HUDEP-2 (cell line): Measurements from ENCODE around the gene SPPL2B.
"Not testable (repeated sequence)": the region's sequence is repeated elsewhere in the genome, so short reads cannot be mapped to it uniquely, and the experiment has no call there.

ENCODE experiments used
- DNase-seq, 76 experiments: peaks; one replicate each; lab custom pipeline; 2025; ENCODE audit not compliant: unreplicated experiment in 76 of 76; lab: John Stamatoyannopoulos, UW

SPPL2B gene

DNA sequence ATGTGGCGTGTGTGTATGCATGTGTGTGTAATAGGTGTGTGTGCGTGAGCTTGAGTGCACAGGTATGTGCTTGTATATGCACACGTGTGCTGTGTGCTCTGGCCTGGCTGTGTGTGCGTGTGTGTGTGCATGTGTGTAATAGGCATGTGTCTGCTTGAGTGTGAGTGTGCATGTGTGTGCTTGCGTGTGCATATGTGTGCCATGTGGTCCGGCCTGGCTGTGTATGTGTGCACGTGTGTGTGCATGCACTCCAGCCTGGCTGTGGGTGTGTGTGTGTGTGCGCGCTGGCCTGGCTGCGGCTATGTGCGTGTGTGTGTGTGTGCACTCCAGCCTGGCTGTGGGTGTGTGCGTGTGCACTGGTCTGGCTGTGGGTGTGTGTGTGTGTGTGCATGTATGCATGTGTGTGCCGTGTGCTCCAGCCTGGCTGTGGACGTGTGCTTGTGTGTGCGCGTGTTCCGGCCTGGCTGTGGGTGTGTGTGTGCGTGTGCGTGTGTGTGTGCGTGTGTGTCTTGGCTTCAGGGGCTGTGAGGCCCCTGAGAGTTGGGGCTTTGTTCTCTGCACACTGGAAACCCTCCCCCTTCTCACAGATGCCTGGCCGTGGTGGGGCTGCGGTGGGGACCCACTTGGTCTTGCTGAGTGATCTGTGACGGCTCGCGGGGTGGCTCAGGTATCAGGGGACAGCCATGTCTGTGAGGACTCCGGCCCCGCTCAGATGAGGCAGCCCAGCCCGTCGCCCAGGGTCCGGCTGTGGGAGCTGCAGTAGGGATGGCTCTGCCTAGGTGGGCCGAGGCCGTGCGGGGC lies 8.2 kb downstream of the SPPL2B start:
- no peak for DNase-seq

GRCh38 chr19:2337329-2337707 lies 8.8 kb downstream of the SPPL2B start:
- peak in 2 of 76 experiments; percentile 15 to 17 for DNase-seq

DNA sequence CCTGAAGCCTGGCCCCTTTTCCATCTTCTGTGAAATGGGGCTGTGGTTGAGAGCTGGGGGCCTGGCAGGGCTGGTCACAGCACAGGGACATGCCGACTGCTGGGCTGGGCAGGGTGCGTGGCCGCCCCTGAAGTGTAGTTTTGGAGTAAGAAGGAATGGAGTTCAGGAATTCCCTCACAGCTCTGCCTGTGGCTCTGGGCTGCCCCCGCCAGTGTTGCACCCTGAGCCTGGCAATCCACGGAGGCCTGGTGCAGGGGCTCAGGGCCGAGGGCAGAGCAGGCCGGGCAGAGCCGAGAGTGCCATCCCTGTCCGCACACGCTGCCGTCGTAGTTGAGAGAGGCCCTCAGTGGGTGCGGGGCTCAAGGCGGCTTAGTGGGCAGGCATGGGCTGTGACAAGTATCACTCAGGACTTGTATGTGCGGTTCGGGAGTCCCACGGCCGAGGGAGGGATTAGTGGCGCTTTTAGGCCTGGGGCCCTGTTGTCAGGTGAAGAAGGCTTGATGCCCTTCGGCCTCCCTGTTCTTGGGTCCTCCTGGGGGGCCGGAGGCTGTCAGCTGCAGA lies 9.7 kb downstream of the SPPL2B start:
- DNase-seq = no peak

GRCh38 chr19:2338751-2339643 lies 10.5 kb downstream of the SPPL2B start:
- no peak for DNase-seq

DNA sequence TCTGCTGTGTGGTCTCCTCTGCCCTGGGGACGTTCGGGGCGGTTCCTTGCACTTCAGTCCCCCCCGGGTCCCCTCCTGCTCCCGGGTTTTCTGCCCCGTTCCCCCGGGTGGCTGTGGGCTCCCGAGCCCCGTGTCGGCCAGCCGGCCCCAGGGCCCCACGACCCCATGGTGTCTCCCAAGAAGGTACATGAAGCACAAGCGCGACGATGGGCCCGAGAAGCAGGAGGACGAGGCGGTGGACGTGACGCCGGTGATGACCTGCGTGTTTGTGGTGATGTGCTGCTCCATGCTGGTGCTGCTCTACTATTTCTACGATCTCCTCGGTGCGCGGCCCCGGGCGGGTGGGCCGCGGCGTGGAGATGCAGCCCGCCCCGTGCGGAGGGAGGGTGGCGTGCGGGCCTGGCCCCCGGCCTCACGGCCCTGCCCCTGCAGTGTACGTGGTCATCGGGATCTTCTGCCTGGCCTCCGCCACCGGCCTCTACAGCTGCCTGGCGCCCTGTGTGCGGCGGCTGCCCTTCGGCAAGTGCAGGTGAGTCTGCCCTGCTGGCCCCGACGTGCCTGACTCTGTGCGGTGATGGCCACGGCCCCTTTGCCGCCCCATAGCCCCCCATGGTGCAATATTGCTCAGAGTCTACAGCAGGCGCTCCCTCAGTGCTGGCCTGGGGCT lies 11.3 kb downstream of the SPPL2B start:
- DNase-seq = no peak

DNA sequence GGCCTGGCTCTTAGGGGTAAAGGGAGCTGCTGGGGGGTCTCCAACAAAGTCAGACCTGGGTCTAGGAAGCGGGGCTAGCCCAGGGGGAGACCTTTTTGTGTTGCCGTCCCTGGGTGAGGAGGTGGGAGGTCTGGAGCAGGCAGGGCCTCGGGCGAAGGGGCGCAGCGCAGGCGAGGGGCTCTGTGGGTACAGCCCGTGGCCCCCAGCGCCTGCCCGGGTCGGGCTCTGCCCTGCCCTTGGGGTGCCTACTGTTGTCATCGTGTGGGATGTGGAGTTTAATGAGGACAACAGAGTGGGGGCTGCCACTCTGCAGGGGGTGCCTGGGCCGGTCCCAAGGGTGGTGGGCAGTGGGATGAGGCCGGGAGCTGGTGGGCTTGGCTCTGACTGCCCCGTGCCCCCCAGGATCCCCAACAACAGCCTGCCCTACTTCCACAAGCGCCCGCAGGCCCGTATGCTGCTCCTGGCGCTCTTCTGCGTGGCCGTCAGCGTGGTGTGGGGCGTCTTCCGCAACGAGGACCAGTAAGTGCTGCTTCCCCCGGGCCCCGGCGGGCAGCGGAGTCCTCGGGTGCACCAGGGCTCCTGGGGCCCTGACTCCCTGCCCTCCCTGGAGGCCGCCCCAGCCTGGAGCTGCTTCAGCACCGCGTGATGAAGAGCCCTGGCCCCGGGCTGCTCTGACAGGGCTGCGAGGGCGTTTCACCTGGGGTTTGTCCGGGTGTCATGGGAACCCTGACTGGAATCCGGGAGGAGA lies 12.2 kb downstream of the SPPL2B start:
- no peak for DNase-seq

GRCh38 chr19:2341244-2341751 lies 12.8 kb downstream of the SPPL2B start:
- peak in 68 of 76 experiments; percentile 22 to 94 (median 73) for DNase-seq

DNA sequence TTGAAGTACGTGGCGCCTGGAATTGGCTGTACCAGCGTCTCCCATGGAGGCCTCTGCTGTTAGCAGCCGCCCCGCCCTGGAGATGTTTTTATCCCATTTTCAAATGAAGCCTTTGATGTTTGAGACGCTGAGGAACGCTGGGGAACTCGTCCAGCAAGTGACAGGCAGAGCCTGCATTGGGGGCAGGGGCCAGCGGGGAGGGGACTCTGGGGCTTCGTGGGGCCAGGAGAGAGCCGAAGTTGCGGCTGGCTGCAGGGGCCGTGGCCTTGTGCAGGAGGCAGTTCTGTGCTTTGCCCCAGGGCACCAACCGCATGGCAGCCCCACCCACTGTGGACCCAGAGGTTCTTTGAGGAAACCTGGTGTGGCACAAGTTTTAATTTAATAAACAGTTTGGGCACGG lies 13.5 kb downstream of the SPPL2B start:
- DNase-seq = no peak

GRCh38 chr19:2342656-2343288 lies 14.3 kb downstream of the SPPL2B start:
- DNase-seq = no peak

GRCh38 chr19:2343289-2343982 lies 15.0 kb downstream of the SPPL2B start:
- DNase-seq = no peak

- DNase-seq = no peak
These were observed 15.9 kb downstream of the SPPL2B start for GRCh38 chr19:2344381-2344870.

DNA sequence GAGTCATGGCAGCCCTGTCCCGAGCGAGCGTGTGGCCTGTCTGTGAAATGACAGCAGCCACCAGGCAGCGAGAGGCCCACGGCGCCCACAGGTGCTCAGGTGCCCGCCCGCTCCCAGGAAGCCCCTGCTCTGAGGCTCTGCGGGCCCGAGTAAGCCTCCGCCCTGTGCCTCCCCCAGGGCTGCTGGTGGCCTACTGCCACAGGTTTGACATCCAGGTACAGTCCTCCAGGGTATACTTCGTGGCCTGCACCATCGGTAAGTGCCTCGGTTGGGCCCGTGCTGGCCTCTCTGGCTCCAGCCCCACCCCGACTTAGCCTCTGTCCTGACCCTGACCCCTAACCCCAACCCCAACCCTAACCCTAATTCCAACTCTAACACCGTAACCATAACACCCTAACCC lies 16.6 kb downstream of the SPPL2B start:
- no peak for DNase-seq

DNA sequence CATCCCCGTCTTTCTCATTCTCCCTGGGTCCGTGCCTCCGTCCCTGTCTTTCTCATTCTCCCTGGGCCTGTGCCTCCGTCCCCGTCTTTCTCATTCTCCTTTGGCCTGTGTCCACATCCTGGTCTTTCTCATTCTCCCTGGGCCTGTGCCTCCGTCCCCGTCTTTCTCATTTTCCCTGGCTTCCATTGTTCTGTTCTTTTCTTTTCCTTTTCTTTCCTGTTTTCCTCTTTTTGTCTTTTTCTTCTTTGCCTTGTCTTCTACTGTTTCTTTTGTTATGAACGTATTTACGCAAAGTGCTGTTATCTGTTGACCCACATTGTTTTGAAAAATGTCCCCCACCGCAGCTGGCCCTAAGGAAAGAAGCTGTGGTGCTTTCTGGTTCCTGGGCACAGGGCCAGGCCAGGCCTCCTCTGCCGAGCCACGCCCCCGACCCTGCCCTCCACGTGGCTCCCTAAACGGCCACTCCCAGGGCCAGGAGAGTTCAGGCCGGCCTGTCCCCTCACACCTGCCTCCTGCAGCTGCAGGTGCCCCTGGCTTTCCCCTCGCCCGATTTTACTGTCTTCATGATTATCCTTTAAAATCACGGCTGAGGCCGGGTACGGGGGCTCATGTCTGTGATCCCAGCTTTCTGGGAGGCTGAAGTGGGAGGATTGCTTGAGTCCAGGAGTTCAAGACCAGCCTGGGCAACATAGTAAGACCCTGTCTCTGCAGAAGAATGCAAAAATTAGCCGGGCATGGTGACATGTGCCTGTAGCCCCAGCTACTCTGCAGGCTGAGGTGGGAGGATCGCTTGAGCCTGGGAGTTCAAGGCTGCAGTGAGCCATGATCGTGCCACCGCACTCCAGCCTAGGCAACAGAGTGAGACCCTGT lies 17.5 kb downstream of the SPPL2B start:
- peak in 72 of 76 experiments; percentile 29 to 96 (median 90) for DNase-seq

- DNase-seq = not testable (repeated sequence)
These were observed 21.3 kb downstream of the SPPL2B start for GRCh38 chr19:2349818-2350217.

- DNase-seq = no peak
These were observed 22.2 kb downstream of the SPPL2B start for GRCh38 chr19:2350656-2351055.

DNA sequence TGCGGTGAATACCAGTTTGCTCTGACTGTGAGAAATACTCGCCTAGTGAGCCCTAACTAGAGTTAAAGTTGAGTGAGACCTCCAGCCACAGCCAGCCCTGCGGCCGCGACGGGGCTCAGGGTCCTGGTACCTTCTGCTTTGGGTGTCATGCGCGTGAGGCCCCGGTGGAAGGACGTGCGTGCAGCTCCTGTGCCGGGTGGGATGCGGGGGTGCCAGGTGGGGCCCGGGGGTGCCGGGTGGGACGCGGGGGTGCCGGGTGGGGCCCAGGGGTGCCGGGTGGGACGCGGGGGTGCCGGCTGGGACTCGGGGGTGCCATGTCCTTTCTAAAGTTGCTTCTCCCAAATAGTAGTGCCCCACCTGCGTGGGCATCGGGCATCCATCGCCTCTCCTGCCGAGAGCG lies 23.1 kb downstream of the SPPL2B start:
- DNase-seq = no peak

GRCh38 chr19:2352121-2352520 lies 23.6 kb downstream of the SPPL2B start:
- DNase-seq = no peak
